HCT116 (cell line): ENCODE measurements around the gene GABARAPL1. TPM values are rescaled to one million over a fixed set of nuclear protein-coding genes. Genes with fewer than 3 reads are reported as not detected.

Source experiments
- ATAC-seq: fragments of 200-7000 bp; cut with Tn5 transposase; 2 replicates; pipeline ENCODE4 v1.9.1; 2020; ENCODE audit warnings: mild to moderate bottlenecking, moderate library complexity
- BruUV-seq: library from RNA; stranded (reverse); fragments of 400-500 nt; replicated peaks from 2 replicates; lab custom pipeline; 2021; lab: Mats Ljungman, UMichigan
- CTCF ChIA-PET: fragments of 300-600 bp; sonication (Branson Sonifier 250); formaldehyde crosslinking; loops from one replicate; lab custom pipeline; 2021; ENCODE audit warnings: antibody characterized with exemption; lab: Charles Lee
- POLR2A ChIA-PET: fragments of 300-600, 350-600 bp; sonication (Branson Sonifier 250); formaldehyde crosslinking; loops from one replicate; lab custom pipeline; 2021; ENCODE audit warnings: antibody characterized with exemption; lab: Charles Lee
- RAD21 ChIA-PET, 2 experiments: fragments of 300-600 bp; sonication (Branson Sonifier 250); formaldehyde crosslinking; loops; one replicate each; lab custom pipeline; 2023; ENCODE audit warnings: low total read pairs in 2 of 2; ENCODE audit not compliant: uncharacterized antibody in 2 of 2, unreplicated experiment in 2 of 2, low non-redundant PET in 1 of 2; lab: Charles Lee
- DNase-seq: peaks from one replicate; pipeline ENCODE4 v3.0.0-alpha.2; 2010; ENCODE audit warnings: low read depth, low spot score
- H2AFZ ChIP-seq: fragments of 200-600 bp; shearing (Covaris generic), sonication (generic); 2 replicates; pipeline ENCODE4 v1.6.1; 2017; ENCODE audit warnings: low read depth, mixed run types, mixed read lengths, antibody characterized with exemption, low read length; ENCODE audit not compliant: poor library complexity, severe bottlenecking
- H3K27ac ChIP-seq: 2 replicates; pipeline ENCODE4 v1.5.1; 2012; ENCODE audit warnings: low read depth, low read length
- H3K27me3 ChIP-seq: fragments of 200-600 bp; sonication (generic); 2 replicates; pipeline ENCODE4 v1.6.1; 2016; ENCODE audit warnings: mixed run types, low read length, mixed read lengths; ENCODE audit not compliant: insufficient read depth
- H3K36me3 ChIP-seq, 2 experiments: fragments of 200-500 bp in 1 of 2; fragments of 200-600 bp in 1 of 2; sonication (Bioruptor generic) in 1 of 2; sonication (generic) in 1 of 2; 2 replicates each; pipeline versions ENCODE4 v1.5.1 to v1.6.1; 2014 to 2016; ENCODE audit warnings: low read length in 2 of 2, inconsistent platforms in 1 of 2, mixed read lengths in 1 of 2, mixed run types in 1 of 2; ENCODE audit not compliant: insufficient read depth in 2 of 2, control insufficient read depth in 1 of 2
- H3K4me1 ChIP-seq, 2 experiments: fragments of 200-600 bp in 1 of 2; sonication (generic) in 1 of 2; 2 replicates each; pipeline versions ENCODE4 v1.5.1 to v1.6.1; 2012 to 2017; ENCODE audit warnings: low read length in 2 of 2, inconsistent platforms in 1 of 2, mild to moderate bottlenecking in 1 of 2, mixed read lengths in 1 of 2, mixed run types in 1 of 2, moderate library complexity in 1 of 2; ENCODE audit not compliant: insufficient read depth in 2 of 2, control insufficient read depth in 1 of 2
- H3K4me2 ChIP-seq: fragments of 200-600 bp; sonication (generic); 2 replicates; pipeline ENCODE4 v1.6.1; 2017; ENCODE audit warnings: mixed run types, low read length, mixed read lengths
- H3K4me3 ChIP-seq, 2 experiments: fragments of 200-600 bp in 1 of 2; sonication (generic) in 1 of 2; replicated peaks in 1 of 2; 2 replicates each; pipeline ENCODE4 v1.5.1; 2011 to 2016; ENCODE audit warnings: low read length in 2 of 2, control low read depth in 1 of 2, low read depth in 1 of 2, mild to moderate bottlenecking in 1 of 2, mixed read lengths in 1 of 2, mixed run types in 1 of 2
- H3K79me2 ChIP-seq: fragments of 200-600 bp; sonication (generic); 2 replicates; pipeline ENCODE4 v1.6.1; 2017; ENCODE audit warnings: mild to moderate bottlenecking, mixed run types, low read length, moderate library complexity, mixed read lengths; ENCODE audit not compliant: insufficient read depth
- H3K9ac ChIP-seq: fragments of 200-600 bp; sonication (generic); 2 replicates; pipeline ENCODE4 v1.6.1; 2016; ENCODE audit warnings: low read length, mixed read lengths
- H3K9me2 ChIP-seq: fragments of 200-600 bp; sonication (generic), shearing (Covaris generic); 2 replicates; pipeline ENCODE4 v1.6.1; 2017; ENCODE audit warnings: mixed run types, mild to moderate bottlenecking, moderate library complexity; ENCODE audit not compliant: insufficient read depth
- H3K9me3 ChIP-seq, 2 experiments: fragments of 200-500 bp in 1 of 2; fragments of 200-600 bp in 1 of 2; sonication (Bioruptor generic) in 1 of 2; sonication (generic) in 1 of 2; 2 replicates each; pipeline ENCODE4 v1.6.1; 2014 to 2017; ENCODE audit warnings: low read length in 2 of 2, mixed read lengths in 2 of 2, inconsistent platforms in 1 of 2, low read depth in 1 of 2, mild to moderate bottlenecking in 1 of 2, mixed run types in 1 of 2, moderate library complexity in 1 of 2; ENCODE audit not compliant: control insufficient read depth in 1 of 2, insufficient read depth in 1 of 2
- H4K20me1 ChIP-seq: fragments of 200-600 bp; sonication (generic), shearing (Covaris generic); 2 replicates; pipeline ENCODE4 v1.6.1; 2017; ENCODE audit warnings: mixed run types, mild to moderate bottlenecking, moderate library complexity; ENCODE audit not compliant: insufficient read depth
- ATF3 ChIP-seq: IDR thresholded peaks from 2 replicates; pipeline ENCODE4 v1.6.1; 2012
- EGR1 ChIP-seq: IDR thresholded peaks from 2 replicates; pipeline ENCODE4 v1.6.1; 2012; ENCODE audit warnings: low read depth
- EZH2 ChIP-seq: fragments of 200-600 bp; sonication (generic); IDR thresholded peaks from 2 replicates; pipeline ENCODE4 v1.6.1; 2017; ENCODE audit warnings: antibody characterized with exemption, mixed run types
- EZH2phosphoT487 ChIP-seq: fragments of 200-600 bp; IDR thresholded peaks from 2 replicates; pipeline ENCODE4 v1.6.1; 2018; ENCODE audit warnings: antibody characterized with exemption, borderline replicate concordance
- RAD21 ChIP-seq: IDR thresholded peaks from 2 replicates; pipeline ENCODE4 v1.6.1; 2012; ENCODE audit warnings: low read depth, mild to moderate bottlenecking
- REST ChIP-seq: IDR thresholded peaks from 2 replicates; pipeline ENCODE4 v1.6.1; 2012; ENCODE audit warnings: low read depth
- SP1 ChIP-seq: IDR thresholded peaks from 2 replicates; pipeline ENCODE4 v1.6.1; 2012; ENCODE audit warnings: low read depth
- ZBTB33 ChIP-seq: IDR thresholded peaks from 2 replicates; pipeline ENCODE4 v1.6.1; 2011; ENCODE audit warnings: mild to moderate bottlenecking, low read length, moderate library complexity; ENCODE audit not compliant: insufficient replicate concordance; ENCODE audit errors: extremely low read depth
- ZFX ChIP-seq: fragments of 450-650 bp; IDR thresholded peaks from 2 replicates; pipeline ENCODE4 v1.6.1; 2017
- ZNF274 ChIP-seq: fragments of 200-500 bp; sonication (Bioruptor generic); IDR thresholded peaks from 2 replicates; pipeline ENCODE4 v1.6.1; 2014; ENCODE audit warnings: mild to moderate bottlenecking, low read depth, low read length, inconsistent platforms
- intact Hi-C: fragments of 100-400 bp; cut with micrococcal nuclease; formaldehyde crosslinking; loops from 2 replicates; pipeline ENCODE4 v1.10.0; 2022
- total RNA-seq: library from RNA; stranded (reverse); gene quantifications from one replicate; pipeline ENCODE4 v1.2.1, GENCODE V29; 2021; ENCODE audit not compliant: unreplicated experiment

The GABARAPL1 gene
- total RNA-seq, 1 experiment from 2014 or later: 35.5 TPM

GRCh38 chr12:10227648-10228047, 15.0 kb downstream of the GABARAPL1 start:
- Histone ChIP-seq H4K20me1 (no peaks in the 10 kb centered on the region), H3K27ac (no peak overlapping the region)
- TF ChIP-seq SP1 (no peak), EGR1 (no peak), ZNF274 (no peak), EZH2phosphoT487 (no peak), REST (no peak), ZFX (no peak), EZH2 (no peak), ZBTB33 (no peak), ATF3 (no peak), RAD21 (no peak)
- TF ChIP-seq, all 23 proteins: peak for 0
- RAD21 ChIA-PET: no interaction called here
- Histone ChIP-seq H3K9ac (no peak overlapping the region), H3K27me3 (no peaks in the 10 kb centered on the region), H2AFZ (no peak overlapping the region), H3K9me2 (no peaks in the 10 kb centered on the region), H3K4me1 (no peaks in the 10 kb centered on the region), H3K36me3 (peaks cover 3 to 9% of the 10 kb centered on the region in 2 experiments; a peak in 3 of 4 replicates), H3K4me3 (no peak overlapping the region), H3K9me3 (no peaks in the 10 kb centered on the region), H3K79me2 (no peaks in the 10 kb centered on the region), H3K4me2 (no peak overlapping the region)
- POLR2A ChIA-PET: no interaction called here
- DNase-seq: no peak
- CTCF ChIA-PET: no interaction called here
- no peak for ATAC-seq
- BruUV-seq: no TSS peak
- intact Hi-C loops: no loop called here
